ENCODE measurements around the gene VAMP2. TPM values are rescaled to one million over a fixed set of nuclear protein-coding genes. Genes with fewer than 3 reads are reported as not detected.

VAMP2 gene
- total RNA-seq, 1 donor from 2014 or later: 63.9 TPM

- intact Hi-C loops (cut with DNase I): no loop called here
- DNase-seq (ENCODE audit: low spot score): no peak
These were observed 30.8 kb downstream of the VAMP2 start for GRCh38 chr17:8131844-8132441.

- DNase-seq (ENCODE audit: low spot score): no peak
- intact Hi-C loops (cut with DNase I): no loop called here
These were observed 34.5 kb downstream of the VAMP2 start for GRCh38 chr17:8128125-8128784.

GRCh38 chr17:8126491-8127066 is 36.2 kb downstream of the VAMP2 start:
- DNase-seq (ENCODE audit: low spot score): peak; percentile 81
- intact Hi-C loops (cut with DNase I): no loop called here

GRCh38 chr17:8125947-8126490 is 36.7 kb downstream of the VAMP2 start:
- no peak for DNase-seq (ENCODE audit: low spot score)
- intact Hi-C loops (cut with DNase I): loop anchor here (2.0 kb wide), 1 partner anchor 13 kb away; no protein-coding TSS in a partner anchor

- intact Hi-C loops (cut with DNase I): loop anchor here (2.0 kb wide), 1 partner anchor 13 kb away; no protein-coding TSS in a partner anchor
These were observed 37.4 kb downstream of the VAMP2 start for GRCh38 chr17:8125154-8125946.

GRCh38 chr17:8124350-8125153 is 38.2 kb downstream of the VAMP2 start:
- intact Hi-C loops (cut with DNase I): loop anchor here (2.0 to 5.0 kb wide), 2 partner anchors 14 to 178 kb away; no protein-coding TSS in a partner anchor
- no peak for DNase-seq (ENCODE audit: low spot score)

More at GRCh38 chr17:8125154-8125946, 37.4 kb downstream of the VAMP2 start:
- peak; percentile 86 for DNase-seq (ENCODE audit: low spot score)

GRCh38 chr17:8123695-8124349 is 38.9 kb downstream of the VAMP2 start, which contains the start of gene HES7:
Gene HES7, minus strand, starts transcription at chr17:8124106. Its CDS starts 22 bp downstream, at chr17:8124084.
- intact Hi-C loops (cut with DNase I): loop anchor here (2.0 to 5.0 kb wide), 3 partner anchors 15 to 178 kb away; no protein-coding TSS in a partner anchor
- DNase-seq (ENCODE audit: low spot score): no peak

GRCh38 chr17:8122924-8123694 is 39.6 kb downstream of the VAMP2 start:
- intact Hi-C loops (cut with DNase I): loop anchor here (2.0 to 5.0 kb wide), 2 partner anchors 36 to 179 kb away; no protein-coding TSS in a partner anchor
- DNase-seq (ENCODE audit: low spot score): no peak

- DNase-seq (ENCODE audit: low spot score): no peak
- intact Hi-C loops (cut with DNase I): loop anchor here (2.0 to 5.0 kb wide), 2 partner anchors 36 to 180 kb away; no protein-coding TSS in a partner anchor
These were observed 40.3 kb downstream of the VAMP2 start for GRCh38 chr17:8122422-8122923.

GRCh38 chr17:8121681-8122421 is 40.9 kb downstream of the VAMP2 start:
- intact Hi-C loops (cut with DNase I): loop anchor here (2.0 to 5.0 kb wide), 3 partner anchors 37 to 180 kb away; no protein-coding TSS in a partner anchor
- DNase-seq (ENCODE audit: low spot score): peak; percentile 79

GRCh38 chr17:8121407-8121680 is 41.4 kb downstream of the VAMP2 start:
- no peak for DNase-seq (ENCODE audit: low spot score)
- intact Hi-C loops (cut with DNase I): loop anchor here (2.0 to 5.0 kb wide), 2 partner anchors 101 to 181 kb away; no protein-coding TSS in a partner anchor

- intact Hi-C loops (cut with DNase I): loop anchor here (2.0 to 5.0 kb wide), 2 partner anchors 102 to 182 kb away; no protein-coding TSS in a partner anchor
- DNase-seq (ENCODE audit: low spot score): no peak
These were observed 42.0 kb downstream of the VAMP2 start for GRCh38 chr17:8120520-8121406.

- intact Hi-C loops (cut with DNase I): loop anchor here (2.0 to 5.0 kb wide), 3 partner anchors 67 to 182 kb away; no protein-coding TSS in a partner anchor
- peak; percentile 80 for DNase-seq (ENCODE audit: low spot score)
These were observed 42.9 kb downstream of the VAMP2 start for GRCh38 chr17:8119581-8120519.

All from cardiac septum (tissue), 1 donor.